Subcutaneous adipose tissue (tissue), 4 donors: Measurements from ENCODE around the gene ASAP2. TPM values are rescaled to one million over a fixed set of nuclear protein-coding genes. Genes with fewer than 3 reads are reported as not detected.

Experiments used
- total RNA-seq, 4 donors: library from RNA; depleted of rRNA; stranded (reverse); fragments of >200 nt; gene quantifications; one replicate each; pipeline ENCODE4 v1.1.0, GENCODE V29; 2016
- TF ChIP-seq, protein P1 (sequence below): fragments of 450-650 bp; IDR thresholded peaks from one replicate; pipeline ENCODE4 v1.5.1; 2016; ENCODE audit warnings: low read depth, mild to moderate bottlenecking, control low read depth, antibody characterized with exemption, moderate library complexity

ASAP2 gene
- total RNA-seq, 4 donors from 2014 or later: 25.2 to 44.3 (median 33.8) TPM

DNA sequence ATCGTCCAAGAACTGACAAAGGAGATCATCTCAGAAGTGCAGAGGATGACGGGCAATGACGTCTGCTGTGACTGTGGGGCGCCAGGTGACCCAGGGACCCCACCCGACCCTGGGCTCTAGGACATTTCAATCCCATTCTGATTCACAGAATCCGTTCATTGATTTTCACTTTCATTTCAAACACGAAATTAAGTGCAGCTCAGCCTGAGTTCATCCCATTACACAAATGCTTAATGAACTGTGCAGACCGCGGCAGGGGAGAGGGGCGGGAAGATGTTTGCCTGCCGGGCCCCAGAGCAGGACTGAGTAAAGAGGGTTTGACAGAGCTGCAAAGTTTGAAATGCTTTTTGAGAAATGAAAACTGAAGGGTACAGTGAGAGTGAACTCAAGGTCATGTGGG, 149.6 kb downstream of the ASAP2 start:
- TF ChIP-seq, protein P1, sequence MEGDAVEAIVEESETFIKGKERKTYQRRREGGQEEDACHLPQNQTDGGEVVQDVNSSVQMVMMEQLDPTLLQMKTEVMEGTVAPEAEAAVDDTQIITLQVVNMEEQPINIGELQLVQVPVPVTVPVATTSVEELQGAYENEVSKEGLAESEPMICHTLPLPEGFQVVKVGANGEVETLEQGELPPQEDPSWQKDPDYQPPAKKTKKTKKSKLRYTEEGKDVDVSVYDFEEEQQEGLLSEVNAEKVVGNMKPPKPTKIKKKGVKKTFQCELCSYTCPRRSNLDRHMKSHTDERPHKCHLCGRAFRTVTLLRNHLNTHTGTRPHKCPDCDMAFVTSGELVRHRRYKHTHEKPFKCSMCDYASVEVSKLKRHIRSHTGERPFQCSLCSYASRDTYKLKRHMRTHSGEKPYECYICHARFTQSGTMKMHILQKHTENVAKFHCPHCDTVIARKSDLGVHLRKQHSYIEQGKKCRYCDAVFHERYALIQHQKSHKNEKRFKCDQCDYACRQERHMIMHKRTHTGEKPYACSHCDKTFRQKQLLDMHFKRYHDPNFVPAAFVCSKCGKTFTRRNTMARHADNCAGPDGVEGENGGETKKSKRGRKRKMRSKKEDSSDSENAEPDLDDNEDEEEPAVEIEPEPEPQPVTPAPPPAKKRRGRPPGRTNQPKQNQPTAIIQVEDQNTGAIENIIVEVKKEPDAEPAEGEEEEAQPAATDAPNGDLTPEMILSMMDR: no peak

DNA sequence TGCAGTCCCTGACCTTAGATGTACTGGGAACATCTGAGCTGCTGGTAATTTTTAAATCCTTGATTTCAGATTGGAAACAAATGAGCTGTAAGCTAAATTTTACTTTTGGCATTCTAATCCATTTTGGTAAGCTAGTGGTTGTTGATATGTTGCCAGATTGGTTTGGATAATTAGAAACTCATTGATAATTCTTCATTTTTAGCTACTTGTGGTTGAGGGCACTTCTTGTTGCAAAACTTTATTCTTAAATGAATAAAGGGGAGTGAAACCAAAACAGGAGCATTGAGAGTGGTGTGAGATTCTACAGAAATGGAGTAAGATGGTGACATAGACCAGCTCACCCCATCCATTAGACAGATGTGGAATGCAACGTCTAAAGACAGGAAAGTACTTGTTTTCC, 152.2 kb downstream of the ASAP2 start:
- TF ChIP-seq, protein P1: no peak

DNA sequence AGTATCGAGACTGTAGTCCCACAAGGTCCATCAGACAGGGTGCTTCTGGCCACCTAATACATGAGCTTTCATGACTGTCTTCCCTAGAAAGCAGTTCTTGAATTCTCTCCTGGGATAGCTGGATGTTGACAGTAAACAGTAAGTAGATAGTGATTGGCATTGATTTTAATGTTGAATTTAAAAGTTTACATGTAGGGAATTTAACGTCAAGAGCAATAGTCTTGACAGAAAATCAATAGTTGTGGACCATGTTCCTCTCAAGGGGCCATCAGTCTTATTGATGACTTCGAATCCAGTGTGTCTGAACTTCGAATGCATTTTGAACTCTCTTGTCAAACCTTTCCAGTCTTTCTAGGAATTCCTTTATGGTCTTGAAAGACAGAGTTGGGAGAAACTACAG, 152.9 kb downstream of the ASAP2 start:
- TF ChIP-seq, protein P1: no peak

GRCh38 chr2:9360110-9360509, 153.5 kb downstream of the ASAP2 start:
- TF ChIP-seq, protein P1: no peak

DNA sequence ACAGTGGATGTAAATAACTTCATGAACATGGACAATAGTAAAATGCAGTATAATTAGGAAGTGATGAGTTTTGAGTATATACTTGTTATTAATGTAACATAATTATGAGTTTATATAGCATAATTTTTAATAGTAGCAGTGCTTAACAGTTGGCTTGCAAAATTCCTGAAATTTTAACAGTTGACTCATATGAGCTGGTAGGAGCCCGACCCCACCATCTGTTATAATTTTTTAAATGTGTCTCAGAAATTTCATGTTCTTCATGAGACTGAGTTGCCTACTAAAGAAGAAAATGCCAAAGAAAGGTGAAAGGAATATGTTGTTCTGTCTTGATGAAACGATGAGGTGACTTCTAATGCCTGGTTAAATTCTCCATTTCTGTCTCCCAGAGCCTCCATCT, 154.1 kb downstream of the ASAP2 start:
- TF ChIP-seq, protein P1: no peak

- TF ChIP-seq, protein P1: no peak
These were observed 157.8 kb downstream of the ASAP2 start for GRCh38 chr2:9364373-9364772.

GRCh38 chr2:9364791-9365497, 158.3 kb downstream of the ASAP2 start:
- TF ChIP-seq, protein P1: no peak
